Measurements from ENCODE around the gene PTPRN2.

GRCh38 chr7:157519246-157519645 lies 1068.4 kb downstream of the PTPRN2 start:
- TF ChIP-seq CTCF (IDR thresholded peaks at IDR 0.05; ENCODE audit: extremely low read depth in 1 of 2, insufficient read depth in 1 of 2, low read depth in 1 of 2, low read length in 2 of 2) (no peak), POLR2A (IDR thresholded peaks at IDR 0.05; ENCODE audit: low read depth, low read length) (no peak), POLR2AphosphoS5 (IDR thresholded peaks at IDR 0.05; ENCODE audit: insufficient read depth, low read depth, low read length) (no peak), EZH2 (IDR thresholded peaks at IDR 0.05; ENCODE audit: borderline replicate concordance, low read depth, low read length, severe bottlenecking) (no peak)

Measured in endothelial cell of umbilical vein (primary cell).